Measurements from ENCODE around the gene BLID. TPM values are rescaled to one million over a fixed set of nuclear protein-coding genes. Genes with fewer than 3 reads are reported as not detected.

Gene BLID
- total and polyA plus RNA-seq, 10 of the 15 experiments (the other 5 are each of a cell fraction or from before 2014, with no cell fraction given) = not detected

GRCh38 chr11:122077459-122077858 is 38.6 kb downstream of the BLID start:
- ATAC-seq (no peak), FAIRE-seq (no peak), DNase-seq (ENCODE audit: low read depth, low spot score) (no peak)
- Histone ChIP-seq H3K27me3 (replicated peaks in 1 of 2; ENCODE audit: control insufficient read depth in 2 of 2, insufficient read depth in 2 of 2, low read length in 1 of 2) (no peaks in the 10 kb centered on the region), H3K9ac (ENCODE audit: control insufficient read depth, insufficient read depth, low read length) (no peak overlapping the region), H3K36me3 (ENCODE audit: control insufficient read depth in 2 of 2, insufficient read depth in 2 of 2, low read length in 1 of 2) (no peaks in the 10 kb centered on the region), H3K4me1 (ENCODE audit: control insufficient read depth, insufficient read depth, low read length) (no peaks in the 10 kb centered on the region), H3K9me3 (replicated peaks; ENCODE audit: control insufficient read depth, insufficient read depth, low read length) (no peaks in the 10 kb centered on the region), H3K4me2 (ENCODE audit: control insufficient read depth, insufficient read depth) (no peak overlapping the region), H3K4me3 (no peak overlapping the region), H4K20me1 (ENCODE audit: control insufficient read depth, insufficient read depth) (no peaks in the 10 kb centered on the region), H3K27ac (ENCODE audit: control insufficient read depth, insufficient read depth) (no peak overlapping the region), H2AFZ (ENCODE audit: control insufficient read depth, low read depth, low read length) (no peak overlapping the region), H3K79me2 (ENCODE audit: control insufficient read depth, insufficient read depth, low read length) (no peaks in the 10 kb centered on the region)
- no TSS peak for BruUV-seq (replicated peaks)
- ChIA-PET CTCF (interaction anchor here (0.6 kb wide), 1 partner anchor 174 kb away, joined by 4 read pairs; no protein-coding TSS in a partner anchor), POLR2A (no interaction called here), SMC1A (ENCODE audit: uncharacterized antibody, unreplicated experiment) (no interaction called here), RAD21 (ENCODE audit: unreplicated experiment) (no interaction called here)
- WGBS (ENCODE audit: insufficient coverage, insufficient replicate concordance, low lambda C conversion rate, missing lambda C conversion rate) = 60% methylated on average over 1 of the region's 1 CpG
- in situ Hi-C loops (cut with MboI) (no loop called here), intact Hi-C loops (cut with micrococcal nuclease; ENCODE audit: unreplicated experiment) (no loop called here)
- TF ChIP-seq CHD4 (IDR thresholded peaks at IDR 0.05) (no peak), ZBTB11 (CRISPR knock-in tag; IDR thresholded peaks at IDR 0.05) (no peak), NR2C1 (IDR thresholded peaks at IDR 0.05) (no peak), FOXM1 (IDR thresholded peaks at IDR 0.05; ENCODE audit: low read depth, low read length) (no peak)
